HEK293 (cell line): ENCODE results near the gene WWOX.
A peak's percentile ranks its signal among the peaks of the same experiment; 100 is the strongest.

ENCODE experiments used
- CTCF ChIA-PET: fragments of 350-600 bp; formaldehyde crosslinking; extraction: SDS; loops from one replicate; lab custom pipeline; 2021; ENCODE audit warnings: antibody characterized with exemption; lab: Yijun Ruan, JAX
- POLR2A ChIA-PET: fragments of 300-600 bp; formaldehyde crosslinking; extraction: SDS; loops from one replicate; lab custom pipeline; 2020; ENCODE audit warnings: antibody characterized with exemption, inconsistent platforms; lab: Yijun Ruan, JAX
- H3K27ac ChIP-seq: fragments of 200-500 bp; sonication (Bioruptor generic); 2 replicates; pipeline ENCODE4 v1.5.1; 2014; ENCODE audit warnings: low read depth, low read length, control low read depth, inconsistent platforms; ENCODE audit errors: extremely low read depth
- H3K36me3 ChIP-seq, 2 experiments: fragments of 200-500 bp in 1 of 2; sonication (Bioruptor generic) in 1 of 2; 1 replicate in 1 of 2; 2 replicates in 1 of 2; pipeline ENCODE4 v1.5.1; 2014 to 2017; ENCODE audit warnings: inconsistent platforms in 2 of 2, low read length in 2 of 2; ENCODE audit not compliant: control insufficient read depth in 2 of 2, insufficient read depth in 1 of 2
- H3K4me1 ChIP-seq: fragments of 200-500 bp; sonication (Bioruptor generic); 2 replicates; pipeline ENCODE4 v1.5.1; 2014; ENCODE audit warnings: mild to moderate bottlenecking, low read length, inconsistent platforms; ENCODE audit not compliant: control insufficient read depth, insufficient read depth
- H3K4me3 ChIP-seq: 2 replicates; pipeline ENCODE4 v1.5.1; 2011; ENCODE audit warnings: low read depth, mild to moderate bottlenecking, control low read depth, low read length, moderate library complexity
- H3K9me3 ChIP-seq: fragments of 200-500 bp; sonication (Bioruptor generic); 2 replicates; pipeline ENCODE4 v1.5.1; 2014; ENCODE audit warnings: low read depth, low read length, inconsistent platforms; ENCODE audit not compliant: control insufficient read depth, insufficient read depth
- GLIS2 ChIP-seq: fragments of 450-650 bp; formaldehyde crosslinking; IDR thresholded peaks from 2 replicates; pipeline ENCODE4 v1.5.1; 2016; ENCODE audit warnings: missing biosample characterization, missing genetic modification characterization
- OSR2 ChIP-seq: fragments of 450-650 bp; formaldehyde crosslinking; IDR thresholded peaks from 2 replicates; pipeline ENCODE4 v1.5.1; 2016; ENCODE audit warnings: missing biosample characterization, missing genetic modification characterization
- RBAK ChIP-seq: fragments of 450-650 bp; formaldehyde crosslinking; IDR thresholded peaks from 2 replicates; pipeline ENCODE4 v1.5.1; 2016; ENCODE audit warnings: missing biosample characterization, missing genetic modification characterization
- SP7 ChIP-seq: fragments of 450-650 bp; formaldehyde crosslinking; IDR thresholded peaks from 2 replicates; pipeline ENCODE4 v1.5.1; 2016; ENCODE audit warnings: missing biosample characterization, missing genetic modification characterization
- WT1 ChIP-seq: fragments of 450-650 bp; formaldehyde crosslinking; IDR thresholded peaks from 2 replicates; pipeline ENCODE4 v1.5.1; 2016; ENCODE audit warnings: missing biosample characterization, missing genetic modification characterization
- YY1 ChIP-seq: fragments of 450-650 bp; formaldehyde crosslinking; IDR thresholded peaks from 2 replicates; pipeline ENCODE4 v1.5.1; 2018; ENCODE audit warnings: missing biosample characterization, missing genetic modification characterization
- ZBTB21 ChIP-seq: fragments of 450-650 bp; formaldehyde crosslinking; IDR thresholded peaks from 2 replicates; pipeline ENCODE4 v1.5.1; 2017; ENCODE audit warnings: missing biosample characterization, missing genetic modification characterization
- ZBTB7A ChIP-seq: fragments of 450-650 bp; formaldehyde crosslinking; IDR thresholded peaks from 2 replicates; pipeline ENCODE4 v1.5.1; 2016; ENCODE audit warnings: low read depth, missing biosample characterization, missing genetic modification characterization
- ZFP69B ChIP-seq: fragments of 450-650 bp; formaldehyde crosslinking; IDR thresholded peaks from 2 replicates; pipeline ENCODE4 v1.5.1; 2016; ENCODE audit warnings: missing biosample characterization, missing genetic modification characterization
- ZNF132 ChIP-seq: fragments of 450-650 bp; formaldehyde crosslinking; IDR thresholded peaks from 2 replicates; pipeline ENCODE4 v1.5.1; 2017; ENCODE audit warnings: missing biosample characterization, missing genetic modification characterization, borderline replicate concordance
- ZNF335 ChIP-seq: fragments of 450-650 bp; formaldehyde crosslinking; conservative IDR thresholded peaks from 2 replicates; pipeline ENCODE4 v1.5.1; 2016; ENCODE audit warnings: missing biosample characterization, missing genetic modification characterization
- ZNF341 ChIP-seq: fragments of 450-650 bp; formaldehyde crosslinking; IDR thresholded peaks from 2 replicates; pipeline ENCODE4; 2016; ENCODE audit warnings: low read depth, missing biosample characterization, missing genetic modification characterization
- ZNF366 ChIP-seq: fragments of 450-650 bp; formaldehyde crosslinking; conservative IDR thresholded peaks from 2 replicates; pipeline ENCODE4 v1.5.1; 2016; ENCODE audit warnings: missing biosample characterization, missing genetic modification characterization
- ZNF416 ChIP-seq: fragments of 450-650 bp; formaldehyde crosslinking; IDR thresholded peaks from 2 replicates; pipeline ENCODE4 v1.5.1; 2016; ENCODE audit warnings: missing biosample characterization, missing genetic modification characterization
- ZNF423 ChIP-seq: fragments of 450-650 bp; formaldehyde crosslinking; IDR thresholded peaks from 2 replicates; pipeline ENCODE4 v1.5.1; 2016; ENCODE audit warnings: missing biosample characterization, missing genetic modification characterization
- ZNF426 ChIP-seq: fragments of 450-650 bp; formaldehyde crosslinking; IDR thresholded peaks from 2 replicates; pipeline ENCODE4 v1.5.1; 2017; ENCODE audit warnings: missing biosample characterization, missing genetic modification characterization, mild to moderate bottlenecking, inconsistent platforms, moderate library complexity
- ZNF433 ChIP-seq: fragments of 450-650 bp; formaldehyde crosslinking; IDR thresholded peaks from 2 replicates; pipeline ENCODE4 v1.5.1; 2016; ENCODE audit warnings: missing biosample characterization, missing genetic modification characterization, low read depth
- ZNF473 ChIP-seq: fragments of 450-650 bp; formaldehyde crosslinking; IDR thresholded peaks from 2 replicates; pipeline ENCODE4 v1.5.1; 2017; ENCODE audit warnings: missing biosample characterization, missing genetic modification characterization
- ZNF544 ChIP-seq: fragments of 450-650 bp; formaldehyde crosslinking; IDR thresholded peaks from 2 replicates; pipeline ENCODE4 v1.5.0; 2017; ENCODE audit warnings: missing biosample characterization, missing genetic modification characterization
- ZNF560 ChIP-seq: fragments of 450-650 bp; formaldehyde crosslinking; IDR thresholded peaks from 2 replicates; pipeline ENCODE4 v1.5.1; 2017; ENCODE audit warnings: missing biosample characterization, missing genetic modification characterization, borderline replicate concordance
- ZNF843 ChIP-seq: fragments of 450-650 bp; formaldehyde crosslinking; IDR thresholded peaks from 2 replicates; pipeline ENCODE4 v1.5.1; 2016; ENCODE audit warnings: missing biosample characterization, missing genetic modification characterization
- ZSCAN30 ChIP-seq: fragments of 450-650 bp; IDR thresholded peaks from 2 replicates; pipeline ENCODE4 v1.5.1; 2018; ENCODE audit warnings: missing biosample characterization, mild to moderate bottlenecking, missing genetic modification characterization, moderate library complexity
- ZXDB ChIP-seq: fragments of 450-650 bp; formaldehyde crosslinking; IDR thresholded peaks from 2 replicates; pipeline ENCODE4 v1.5.1; 2016; ENCODE audit warnings: missing biosample characterization, missing genetic modification characterization
- TF ChIP-seq, protein P1 (sequence below): fragments of 450-650 bp; formaldehyde crosslinking; IDR thresholded peaks from 2 replicates; pipeline ENCODE4 v1.5.1; 2017; ENCODE audit warnings: missing biosample characterization, missing genetic modification characterization
- TF ChIP-seq, protein P2 (sequence below): fragments of 450-650 bp; formaldehyde crosslinking; IDR thresholded peaks from 2 replicates; pipeline ENCODE4 v1.5.1; 2017; ENCODE audit warnings: missing biosample characterization, missing genetic modification characterization

Gene WWOX

DNA sequence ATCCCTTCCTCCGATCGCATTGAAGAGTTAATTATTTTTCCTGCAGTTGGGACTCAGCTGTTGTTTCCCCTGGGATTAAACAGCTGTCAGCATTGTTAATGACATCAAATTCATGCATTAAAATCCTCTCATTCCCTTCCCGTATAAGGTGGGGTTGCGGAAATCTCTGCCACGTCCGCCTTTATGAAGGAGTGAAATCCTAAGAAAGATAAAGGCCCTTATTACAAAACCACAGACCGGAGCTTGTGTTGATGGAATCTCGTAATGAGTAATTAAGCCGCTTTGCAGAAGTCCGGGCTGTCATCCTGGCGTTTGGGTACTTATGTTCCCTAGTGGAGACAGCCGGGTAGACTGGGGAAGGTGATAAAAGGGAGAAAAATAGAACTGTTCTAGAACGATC lies 873.5 kb downstream of the WWOX start:
- Histone ChIP-seq H3K27ac (no peak overlapping the region), H3K4me3 (no peak overlapping the region), H3K4me1 (peaks cover 5% of the 10 kb centered on the region; the same call in 1 of the 2 replicates), H3K36me3 (no peaks in the 10 kb centered on the region), H3K9me3 (no peaks in the 10 kb centered on the region)
- CTCF ChIA-PET: interaction anchor here (0.6 kb wide), 1 partner anchor 629 kb away, joined by 9 read pairs; no protein-coding TSS in a partner anchor
- POLR2A ChIA-PET: no interaction called here
- TF ChIP-seq ZBTB7A (tag by site-specific recombination): no peak
- TF ChIP-seq ZXDB: no peak
- TF ChIP-seq SP7 (tag by site-specific recombination): peak; percentile 60; the same call in 1 of the 2 replicates
- TF ChIP-seq OSR2 (tag by site-specific recombination): peak; percentile 19; the same call in 1 of the 2 replicates
- TF ChIP-seq RBAK: no peak
- no peak for TF ChIP-seq ZNF544 (tag by site-specific recombination)
- TF ChIP-seq ZNF843 (tag by site-specific recombination): no peak
- TF ChIP-seq ZNF426: no peak
- no peak for TF ChIP-seq ZNF416
- no peak for TF ChIP-seq ZSCAN30 (tag by site-specific recombination)
- TF ChIP-seq ZNF341 (tag by site-specific recombination): no peak
- no peak for TF ChIP-seq ZNF132
- no peak for TF ChIP-seq ZNF433
- TF ChIP-seq WT1: peak; percentile 48; the same call in 1 of the 2 replicates
- no peak for TF ChIP-seq ZFP69B
- TF ChIP-seq, protein P1, sequence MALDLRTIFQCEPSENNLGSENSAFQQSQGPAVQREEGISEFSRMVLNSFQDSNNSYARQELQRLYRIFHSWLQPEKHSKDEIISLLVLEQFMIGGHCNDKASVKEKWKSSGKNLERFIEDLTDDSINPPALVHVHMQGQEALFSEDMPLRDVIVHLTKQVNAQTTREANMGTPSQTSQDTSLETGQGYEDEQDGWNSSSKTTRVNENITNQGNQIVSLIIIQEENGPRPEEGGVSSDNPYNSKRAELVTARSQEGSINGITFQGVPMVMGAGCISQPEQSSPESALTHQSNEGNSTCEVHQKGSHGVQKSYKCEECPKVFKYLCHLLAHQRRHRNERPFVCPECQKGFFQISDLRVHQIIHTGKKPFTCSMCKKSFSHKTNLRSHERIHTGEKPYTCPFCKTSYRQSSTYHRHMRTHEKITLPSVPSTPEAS (tag by site-specific recombination): no peak
- TF ChIP-seq ZNF335 (tag by site-specific recombination): no peak
- TF ChIP-seq ZNF423 (tag by site-specific recombination): no peak
- TF ChIP-seq, protein P2, sequence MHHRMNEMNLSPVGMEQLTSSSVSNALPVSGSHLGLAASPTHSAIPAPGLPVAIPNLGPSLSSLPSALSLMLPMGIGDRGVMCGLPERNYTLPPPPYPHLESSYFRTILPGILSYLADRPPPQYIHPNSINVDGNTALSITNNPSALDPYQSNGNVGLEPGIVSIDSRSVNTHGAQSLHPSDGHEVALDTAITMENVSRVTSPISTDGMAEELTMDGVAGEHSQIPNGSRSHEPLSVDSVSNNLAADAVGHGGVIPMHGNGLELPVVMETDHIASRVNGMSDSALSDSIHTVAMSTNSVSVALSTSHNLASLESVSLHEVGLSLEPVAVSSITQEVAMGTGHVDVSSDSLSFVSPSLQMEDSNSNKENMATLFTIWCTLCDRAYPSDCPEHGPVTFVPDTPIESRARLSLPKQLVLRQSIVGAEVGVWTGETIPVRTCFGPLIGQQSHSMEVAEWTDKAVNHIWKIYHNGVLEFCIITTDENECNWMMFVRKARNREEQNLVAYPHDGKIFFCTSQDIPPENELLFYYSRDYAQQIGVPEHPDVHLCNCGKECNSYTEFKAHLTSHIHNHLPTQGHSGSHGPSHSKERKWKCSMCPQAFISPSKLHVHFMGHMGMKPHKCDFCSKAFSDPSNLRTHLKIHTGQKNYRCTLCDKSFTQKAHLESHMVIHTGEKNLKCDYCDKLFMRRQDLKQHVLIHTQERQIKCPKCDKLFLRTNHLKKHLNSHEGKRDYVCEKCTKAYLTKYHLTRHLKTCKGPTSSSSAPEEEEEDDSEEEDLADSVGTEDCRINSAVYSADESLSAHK (tag by site-specific recombination): no peak
- TF ChIP-seq ZNF560 (tag by site-specific recombination): no peak

- Histone ChIP-seq H3K27ac (no peak overlapping the region), H3K36me3 (no peaks in the 10 kb centered on the region), H3K4me3 (no peak overlapping the region), H3K4me1 (peaks cover 5% of the 10 kb centered on the region; the same call in 1 of the 2 replicates), H3K9me3 (no peaks in the 10 kb centered on the region)
- ChIA-PET CTCF (no interaction called here), POLR2A (no interaction called here)
- TF ChIP-seq ZNF473 (tag by site-specific recombination) (no peak), GLIS2 (tag by site-specific recombination) (no peak), ZNF366 (tag by site-specific recombination) (no peak), YY1 (tag by site-specific recombination) (no peak), ZNF433 (no peak), ZBTB21 (tag by site-specific recombination) (no peak)
Observed at GRCh38 chr16:78976212-78976611, 876.8 kb downstream of the WWOX start.
